HG03064 (cell line): ENCODE measurements around the gene SNX17.
"Not testable (repeated sequence)": the region's sequence is repeated elsewhere in the genome, so short reads cannot be mapped to it uniquely, and the experiment has no call there.

Experiments
- ATAC-seq: cut with Tn5 transposase; IDR thresholded peaks from one replicate; pipeline ENCODE4 v1.9.1; 2021; ENCODE audit warnings: low read depth; ENCODE audit not compliant: unreplicated experiment

Gene SNX17

GRCh38 chr2:27370026-27370815, at the start of gene SNX17, which contains the start of gene EIF2B4:
TSS of gene SNX17 (plus strand) at chr2:27370616. CDS start at chr2:27370744, 128 bp downstream.
TSS of gene EIF2B4 (minus strand) at chr2:27370338. CDS start at chr2:27370314, 24 bp downstream.
- peak; percentile 89 for ATAC-seq

GRCh38 chr2:27320958-27321543, 49.4 kb upstream of the SNX17 start:
- no peak for ATAC-seq

GRCh38 chr2:27322301-27322765, 48.1 kb upstream of the SNX17 start:
- ATAC-seq: no peak

- peak; percentile 74 for ATAC-seq
These were observed 47.4 kb upstream of the SNX17 start, which contains the start of gene MPV17 for GRCh38 chr2:27322766-27323595. TSS of gene MPV17 (minus strand) at chr2:27323097. CDS start at chr2:27322517, 580 bp downstream.

- no peak for ATAC-seq
These were observed 46.7 kb upstream of the SNX17 start for GRCh38 chr2:27323596-27324285.

GRCh38 chr2:27324720-27325119, 45.7 kb upstream of the SNX17 start:
- no peak for ATAC-seq

- ATAC-seq: no peak
These were observed 35.1 kb upstream of the SNX17 start for GRCh38 chr2:27335311-27335710.

GRCh38 chr2:27336173-27336572, 34.2 kb upstream of the SNX17 start:
- no peak for ATAC-seq

GRCh38 chr2:27347641-27348040, 22.8 kb upstream of the SNX17 start:
- no peak for ATAC-seq

- no peak for ATAC-seq
These were observed 20.2 kb upstream of the SNX17 start for GRCh38 chr2:27350106-27350693.

GRCh38 chr2:27351802-27352598, 18.4 kb upstream of the SNX17 start:
- ATAC-seq: no peak

GRCh38 chr2:27353386-27353761, 17.0 kb upstream of the SNX17 start:
- ATAC-seq: not testable (repeated sequence)

GRCh38 chr2:27353762-27354596, 16.4 kb upstream of the SNX17 start:
- ATAC-seq: no peak

GRCh38 chr2:27354597-27354927, 15.9 kb upstream of the SNX17 start:
- ATAC-seq: no peak

GRCh38 chr2:27356056-27356381, 14.4 kb upstream of the SNX17 start:
- peak; percentile 31 for ATAC-seq

GRCh38 chr2:27356382-27357181, 13.8 kb upstream of the SNX17 start, which contains the start of gene GTF3C2:
TSS of gene GTF3C2 (minus strand) at chr2:27356764. CDS start at chr2:27343554, 13,210 bp downstream.
- peak; percentile 82 for ATAC-seq

GRCh38 chr2:27362678-27363420, 7.6 kb upstream of the SNX17 start:
- ATAC-seq: no peak
